Sigmoid colon (tissue), 7 donors: ENCODE measurements around the gene JPT2. TPM values are rescaled to one million over a fixed set of nuclear protein-coding genes. Genes with fewer than 3 reads are reported as not detected.

Source experiments
- DNase-seq: peaks from one replicate; pipeline ENCODE4 v3.0.0-alpha.2; 2019
- H3K27ac ChIP-seq, 4 donors: fragments of 200-600 bp; sonication (generic); one replicate each; pipeline ENCODE4 v1.5.1; 2016 to 2019; ENCODE audit warnings: mild to moderate bottlenecking in 1 of 4
- H3K27me3 ChIP-seq, 3 donors: fragments of 200-600 bp; sonication (generic); one replicate each; pipeline ENCODE4 v1.5.1; 2019; ENCODE audit warnings: mild to moderate bottlenecking in 1 of 3
- H3K36me3 ChIP-seq, 4 donors: fragments of 200-600 bp; sonication (generic); one replicate each; pipeline ENCODE4 v1.5.1; 2016 to 2019
- H3K4me1 ChIP-seq, 4 donors: fragments of 200-600 bp; sonication (generic); one replicate each; pipeline ENCODE4 v1.5.1; 2017 to 2019
- H3K4me3 ChIP-seq, 4 donors: fragments of 200-600 bp; sonication (generic); one replicate each; pipeline ENCODE4 v1.5.1; 2017 to 2019; ENCODE audit warnings: mild to moderate bottlenecking in 2 of 4, moderate library complexity in 1 of 4
- H3K9me3 ChIP-seq, 4 donors: fragments of 200-600 bp in 3 of 4; sonication (generic) in 3 of 4; one replicate each; pipeline versions ENCODE4 v1.5.1 to v1.6.1; 2013 to 2019
- CTCF ChIP-seq, 4 experiments: fragments of 450-650 bp in 3 of 4; fragments of 200-600 bp in 1 of 4; IDR thresholded peaks; one replicate each; pipeline ENCODE4 v1.5.1; 2016 to 2019; ENCODE audit warnings: antibody characterized with exemption in 4 of 4, mild to moderate bottlenecking in 3 of 4, moderate library complexity in 2 of 4
- EP300 ChIP-seq, 4 donors: sonication (generic); formaldehyde crosslinking; IDR thresholded peaks; one replicate each; pipeline ENCODE4 v1.6.1; 2017; ENCODE audit warnings: antibody characterized with exemption in 4 of 4
- POLR2A ChIP-seq, 2 donors: fragments of 450-650 bp; IDR thresholded peaks; one replicate each; pipeline ENCODE4 v1.6.1; 2016; ENCODE audit warnings: antibody characterized with exemption in 2 of 2, mild to moderate bottlenecking in 2 of 2, moderate library complexity in 2 of 2
- POLR2AphosphoS5 ChIP-seq, 4 donors: sonication (generic); formaldehyde crosslinking; IDR thresholded peaks; one replicate each; pipeline ENCODE4 v1.6.1; 2017; ENCODE audit warnings: antibody characterized with exemption in 4 of 4
- WGBS, 2 donors: extraction: QIAGEN DNeasy Blood & Tissue Kit; methylation state at CpG; one replicate each; pipeline ENCODE4 v1.1.7; 2013; 5-methylcytosine and 5-hydroxymethylcytosine counted together
- intact Hi-C: fragments of 100-400 bp; cut with DNase I; formaldehyde crosslinking; loops from one replicate; pipeline ENCODE4 v1.15.1; 2023
- polyA plus RNA-seq, 3 donors: library from polyadenylated mRNA; stranded (reverse); fragments of 200-250 nt; gene quantifications; one replicate each; pipeline ENCODE4 v1.2.3, GENCODE V29; 2013
- total RNA-seq, 4 donors: library from RNA; depleted of rRNA; stranded (reverse); fragments of >200 nt; gene quantifications; one replicate each; pipeline ENCODE4 v1.1.0, GENCODE V29; 2016
- donor health status: healthy with polysubstance abuse.
- donor health status: Bipolar disorder and iron deficiency.
- donor health status: healthy.

JPT2 gene
- total and polyA plus RNA-seq, 7 donors: 12.4 to 53.7 (median 18.1) TPM

GRCh38 chr16:1632638-1632970 is 45.5 kb upstream of the JPT2 start:
- intact Hi-C loops: no loop called here
- no peak overlapping the region for H3K27ac ChIP-seq
- no peak for DNase-seq
- H3K36me3 ChIP-seq: peaks cover 0 to 83% (median 35%) of the 10 kb centered on the region in 4 donors
- WGBS, 2 donors: 97 to 98% methylated on average over 13 of the region's 13 CpGs
- H3K27me3 ChIP-seq: no peaks in the 10 kb centered on the region
- no peaks in the 10 kb centered on the region for H3K9me3 ChIP-seq
- no peak overlapping the region for H3K4me3 ChIP-seq
- TF ChIP-seq CTCF (IDR thresholded peaks at IDR 0.05): no peak
- H3K4me1 ChIP-seq: no peaks in the 10 kb centered on the region

GRCh38 chr16:1633310-1633709 is 44.8 kb upstream of the JPT2 start:
- DNase-seq: no peak
- intact Hi-C loops: no loop called here
- Histone ChIP-seq H3K4me1 (no peaks in the 10 kb centered on the region), H3K27me3 (no peaks in the 10 kb centered on the region), H3K4me3 (no peak overlapping the region), H3K36me3 (peaks cover 4 to 87% (median 42%) of the 10 kb centered on the region in 4 donors), H3K27ac (no peak overlapping the region), H3K9me3 (no peaks in the 10 kb centered on the region)
- TF ChIP-seq CTCF (IDR thresholded peaks at IDR 0.05) (no peak), EP300 (IDR thresholded peaks at IDR 0.05) (no peak), POLR2AphosphoS5 (IDR thresholded peaks at IDR 0.05) (no peak), POLR2A (IDR thresholded peaks at IDR 0.05) (no peak)
- WGBS, 2 donors: 95% methylated on average over 12 of the region's 12 CpGs

- no peak for DNase-seq
- Histone ChIP-seq H3K27me3 (no peaks in the 10 kb centered on the region), H3K9me3 (no peaks in the 10 kb centered on the region), H3K27ac (no peak overlapping the region), H3K36me3 (peaks cover 12 to 96% (median 49%) of the 10 kb centered on the region in 4 donors), H3K4me1 (no peaks in the 10 kb centered on the region), H3K4me3 (no peak overlapping the region)
- 96% methylated on average over 12 of the region's 12 CpGs for WGBS, 2 donors
- intact Hi-C loops: no loop called here
- TF ChIP-seq POLR2A (IDR thresholded peaks at IDR 0.05): no peak
- no peak for TF ChIP-seq EP300 (IDR thresholded peaks at IDR 0.05)
These were observed 43.5 kb upstream of the JPT2 start for GRCh38 chr16:1634541-1634940.

GRCh38 chr16:1635070-1635469 is 43.0 kb upstream of the JPT2 start:
- no peaks in the 10 kb centered on the region for H3K9me3 ChIP-seq
- no peaks in the 10 kb centered on the region for H3K27me3 ChIP-seq
- intact Hi-C loops: no loop called here
- 92 to 93% methylated on average over 13 of the region's 13 CpGs for WGBS, 2 donors
- DNase-seq: no peak
- peaks cover 12 to 96% (median 47%) of the 10 kb centered on the region in 4 donors for H3K36me3 ChIP-seq
- H3K4me3 ChIP-seq: no peak overlapping the region
- TF ChIP-seq POLR2AphosphoS5 (IDR thresholded peaks at IDR 0.05): no peak
- no peak for TF ChIP-seq CTCF (IDR thresholded peaks at IDR 0.05)
- TF ChIP-seq POLR2A (IDR thresholded peaks at IDR 0.05): no peak
- no peaks in the 10 kb centered on the region for H3K4me1 ChIP-seq
- no peak overlapping the region for H3K27ac ChIP-seq

- Histone ChIP-seq H3K27ac (no peak overlapping the region), H3K36me3 (peaks cover 26 to 100% (median 63%) of the 10 kb centered on the region in 4 donors), H3K9me3 (no peaks in the 10 kb centered on the region), H3K27me3 (no peaks in the 10 kb centered on the region), H3K4me3 (no peak overlapping the region), H3K4me1 (no peaks in the 10 kb centered on the region)
- intact Hi-C loops: no loop called here
- TF ChIP-seq POLR2AphosphoS5 (IDR thresholded peaks at IDR 0.05): no peak
- TF ChIP-seq POLR2A (IDR thresholded peaks at IDR 0.05): no peak
- no peak for TF ChIP-seq EP300 (IDR thresholded peaks at IDR 0.05)
- no peak for TF ChIP-seq CTCF (IDR thresholded peaks at IDR 0.05)
- no peak for DNase-seq
- WGBS, 2 donors: 93% methylated on average over 11 of the region's 11 CpGs
These were observed 40.6 kb upstream of the JPT2 start for GRCh38 chr16:1637526-1637925.
